HG02852 (cell line): ENCODE data around the gene RUSC2.
"Not testable (repeated sequence)": the region's sequence is repeated elsewhere in the genome, so short reads cannot be mapped to it uniquely, and the experiment has no call there.

ENCODE experiments used
- ATAC-seq: cut with Tn5 transposase; IDR thresholded peaks from one replicate; pipeline ENCODE4 v1.9.1; 2021; ENCODE audit warnings: mild to moderate bottlenecking, moderate library complexity; ENCODE audit not compliant: unreplicated experiment

RUSC2 gene

DNA sequence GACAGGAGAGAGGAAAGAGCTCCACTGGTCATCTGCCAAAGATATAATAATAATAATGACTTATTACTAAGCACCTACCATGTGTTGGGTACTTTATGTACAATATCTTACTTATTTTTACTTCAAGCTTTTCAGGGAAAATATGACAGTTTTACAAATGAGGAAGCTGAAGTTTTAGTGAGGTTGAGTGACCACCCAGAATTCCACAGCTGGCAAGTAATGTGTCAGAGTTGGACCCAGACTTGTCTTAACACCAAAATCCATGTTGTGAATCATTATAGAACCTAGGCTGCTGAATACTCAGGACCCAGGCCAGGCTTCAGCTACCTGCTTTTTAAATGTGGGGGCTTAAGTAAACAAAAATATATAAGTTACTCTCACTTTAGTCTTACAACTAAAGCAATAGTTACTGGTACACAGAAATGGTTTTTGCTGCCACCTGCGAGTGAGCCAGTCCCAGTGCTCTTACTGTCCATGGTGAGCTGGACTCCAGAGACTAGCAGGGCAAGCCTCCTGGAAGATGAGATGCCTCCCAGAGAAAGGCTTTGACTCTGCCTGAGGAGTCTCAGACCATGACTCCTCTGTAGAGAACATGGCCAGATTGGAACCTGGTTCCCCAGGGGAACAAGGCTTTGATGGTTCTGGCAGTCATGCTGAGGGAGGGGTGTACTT lies 29.9 kb downstream of the RUSC2 start:
- no peak for ATAC-seq

DNA sequence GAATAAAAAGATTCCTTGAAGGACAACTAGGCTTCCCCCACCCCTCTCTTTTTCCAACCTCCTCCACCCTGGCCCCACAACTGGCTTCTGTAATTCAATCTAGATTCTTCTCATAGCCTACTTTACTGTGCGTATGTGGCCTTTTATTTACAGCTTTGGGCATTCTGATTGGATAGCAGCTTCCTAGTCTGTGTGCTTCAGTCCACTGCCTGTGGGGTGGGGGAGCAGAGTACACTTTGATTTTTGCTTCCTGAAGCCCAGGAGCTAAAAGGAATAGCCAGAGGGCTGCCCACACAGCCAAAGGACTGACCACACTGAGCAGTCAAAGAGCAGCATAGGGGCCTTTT lies 30.4 kb downstream of the RUSC2 start:
- no peak for ATAC-seq

GRCh38 chr9:35521708-35522107 lies 31.8 kb downstream of the RUSC2 start:
- ATAC-seq: no peak

GRCh38 chr9:35522187-35522586 lies 32.3 kb downstream of the RUSC2 start:
- no peak for ATAC-seq

- ATAC-seq: no peak
These were observed 32.8 kb downstream of the RUSC2 start for GRCh38 chr9:35522700-35523099.

- not testable (repeated sequence) for ATAC-seq
These were observed 33.6 kb downstream of the RUSC2 start for GRCh38 chr9:35523556-35523955.

GRCh38 chr9:35526087-35526801 lies 36.3 kb downstream of the RUSC2 start:
- no peak for ATAC-seq

DNA sequence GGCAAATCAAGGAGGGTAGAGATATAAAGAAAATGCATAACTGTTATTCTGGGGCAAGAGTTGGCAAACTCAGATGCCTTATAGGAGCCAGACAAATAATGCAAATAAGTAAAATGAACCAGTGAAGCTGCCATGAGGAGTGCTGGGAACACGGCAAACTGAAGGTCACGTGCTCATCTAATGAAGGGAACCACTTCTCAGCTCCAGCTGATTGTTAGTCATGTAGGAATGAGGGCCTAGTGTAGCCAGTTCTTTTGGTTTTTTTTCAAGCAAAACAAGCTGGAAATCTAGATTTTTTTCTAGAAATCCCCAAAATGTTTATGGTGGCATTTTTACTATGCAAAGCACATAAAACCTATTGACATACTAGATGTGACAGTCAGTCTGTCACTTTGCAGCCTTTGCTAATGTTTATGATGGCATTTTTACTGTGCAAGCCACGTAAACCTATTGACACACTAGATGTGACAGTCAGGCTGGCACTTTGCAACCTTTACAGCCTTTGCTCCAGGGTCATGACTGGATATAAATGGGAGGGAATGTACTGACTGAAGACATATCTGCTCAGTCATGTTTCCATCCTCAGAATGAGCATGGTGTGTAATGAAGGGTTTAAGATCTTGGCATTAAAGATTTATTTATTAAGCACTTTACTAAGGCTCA lies 39.4 kb downstream of the RUSC2 start:
- no peak for ATAC-seq

GRCh38 chr9:35533398-35533797 lies 43.5 kb downstream of the RUSC2 start:
- ATAC-seq: no peak

DNA sequence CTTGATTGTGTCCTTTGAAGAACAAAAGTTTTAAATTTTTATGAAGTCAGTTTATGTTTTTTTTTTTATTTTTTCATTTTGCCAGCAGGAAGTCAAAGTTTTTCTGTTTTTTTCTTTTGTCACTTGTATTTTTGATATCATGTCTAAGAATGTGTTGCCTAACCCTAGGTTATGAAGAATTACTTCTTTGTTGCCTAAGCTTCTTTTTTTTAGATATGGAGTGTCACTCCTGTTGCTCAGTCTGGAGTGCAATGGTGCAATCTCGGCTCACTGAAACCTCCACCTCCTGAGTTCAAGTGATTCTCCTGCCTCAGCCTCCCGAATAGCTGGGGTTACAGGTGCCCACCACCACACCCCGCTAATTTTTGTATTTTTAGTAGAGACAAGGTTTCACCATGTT lies 45.0 kb downstream of the RUSC2 start:
- not testable (repeated sequence) for ATAC-seq

- ATAC-seq: no peak
These were observed 48.0 kb downstream of the RUSC2 start for GRCh38 chr9:35537913-35538312.

- no peak for ATAC-seq
These were observed 48.7 kb downstream of the RUSC2 start for GRCh38 chr9:35538361-35539234.
